Immature natural killer cell (primary cell): Measurements from ENCODE around the gene CBLL2. TPM values are rescaled to one million over a fixed set of nuclear protein-coding genes. Genes with fewer than 3 reads are reported as not detected.
"Not testable (repeated sequence)": the region's sequence is repeated elsewhere in the genome, so short reads cannot be mapped to it uniquely, and the experiment has no call there.

Experiments
- DNase-seq, 3 donors: peaks; one replicate each; pipeline ENCODE4 v3.0.0; 2022; ENCODE audit warnings: mixed read lengths in 1 of 3
- H3K27ac Mint-ChIP-seq, 6 donors: one replicate each; pipeline ENCODE4 v1.8.0; 2020; ENCODE audit warnings: mixed read lengths in 6 of 6, mild to moderate bottlenecking in 5 of 6, inconsistent platforms in 4 of 6, moderate library complexity in 3 of 6
- H3K27me3 Mint-ChIP-seq, 3 donors: one replicate each; pipeline ENCODE4 v1.8.0; 2020 to 2021; ENCODE audit warnings: low read depth in 3 of 3, mild to moderate bottlenecking in 3 of 3, mixed read lengths in 3 of 3, moderate library complexity in 3 of 3, inconsistent platforms in 1 of 3
- H3K36me3 Mint-ChIP-seq, 3 donors: one replicate each; pipeline ENCODE4 v1.8.0; 2020; ENCODE audit warnings: mixed read lengths in 3 of 3, inconsistent platforms in 2 of 3, mild to moderate bottlenecking in 2 of 3
- H3K4me1 Mint-ChIP-seq, 2 donors: one replicate each; pipeline ENCODE4 v1.8.0; 2020; ENCODE audit warnings: inconsistent platforms in 2 of 2, mild to moderate bottlenecking in 2 of 2, mixed read lengths in 2 of 2, moderate library complexity in 1 of 2
- H3K4me3 Mint-ChIP-seq, 5 donors: one replicate each; pipeline ENCODE4 v1.8.0; 2020; ENCODE audit warnings: mild to moderate bottlenecking in 5 of 5, mixed read lengths in 5 of 5, inconsistent platforms in 3 of 5, moderate library complexity in 3 of 5
- H3K9me3 Mint-ChIP-seq, 6 donors: one replicate each; pipeline ENCODE4 v1.8.0; 2020; ENCODE audit warnings: mild to moderate bottlenecking in 6 of 6, mixed read lengths in 6 of 6, inconsistent platforms in 4 of 6, moderate library complexity in 3 of 6
- polyA plus RNA-seq, 3 donors: library from polyadenylated mRNA; unstranded; fragments of 300-500 nt; fragmentation: Illumina TruSeq; gene quantifications; one replicate each; pipeline ENCODE4 v1.2.3, GENCODE V29; 2021

CBLL2 gene, protein sequence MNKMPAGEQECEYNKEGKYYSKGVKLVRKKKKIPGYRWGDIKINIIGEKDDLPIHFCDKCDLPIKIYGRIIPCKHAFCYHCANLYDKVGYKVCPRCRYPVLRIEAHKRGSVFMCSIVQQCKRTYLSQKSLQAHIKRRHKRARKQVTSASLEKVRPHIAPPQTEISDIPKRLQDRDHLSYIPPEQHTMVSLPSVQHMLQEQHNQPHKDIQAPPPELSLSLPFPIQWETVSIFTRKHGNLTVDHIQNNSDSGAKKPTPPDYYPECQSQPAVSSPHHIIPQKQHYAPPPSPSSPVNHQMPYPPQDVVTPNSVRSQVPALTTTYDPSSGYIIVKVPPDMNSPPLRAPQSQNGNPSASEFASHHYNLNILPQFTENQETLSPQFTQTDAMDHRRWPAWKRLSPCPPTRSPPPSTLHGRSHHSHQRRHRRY
- not detected for polyA plus RNA-seq

DNA sequence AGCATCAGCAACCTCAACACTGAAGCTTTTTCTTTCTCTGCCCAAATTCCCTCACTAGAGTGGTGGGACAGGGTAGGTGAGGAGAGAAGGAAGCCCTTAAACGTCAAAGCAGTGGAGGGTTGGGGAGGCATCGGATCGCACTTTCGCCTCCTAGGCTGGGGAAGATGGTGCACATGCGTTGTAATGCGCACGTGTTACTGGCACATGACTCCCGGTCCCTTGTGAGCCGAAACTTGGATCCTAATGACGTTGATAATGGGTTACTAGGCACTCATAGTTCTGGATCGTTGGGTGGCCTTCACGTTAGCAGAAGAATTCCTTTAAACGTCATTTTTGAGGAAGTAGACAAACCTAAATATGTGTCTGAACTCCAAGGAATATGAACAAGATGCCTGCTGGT lies at the start of gene CBLL2:
TSS of gene CBLL2 (plus strand) at position 301 of the 400 bp plus-strand sequence. CDS start at position 380, 79 bp downstream.
- no peak for DNase-seq
- H3K9me3 Mint-ChIP-seq = peaks cover 0 to 5% (median 0%) of the 10 kb centered on the region in 6 donors
- no peak within 1 kb of the TSS for H3K4me3 Mint-ChIP-seq
- H3K4me1 Mint-ChIP-seq = no peaks in the 10 kb centered on the region
- no peaks in the 10 kb centered on the region for H3K36me3 Mint-ChIP-seq
- no peak within 1 kb of the TSS for H3K27ac Mint-ChIP-seq
- H3K27me3 Mint-ChIP-seq = peaks cover 0 to 4% (median 0%) of the 10 kb centered on the region in 3 donors

DNA sequence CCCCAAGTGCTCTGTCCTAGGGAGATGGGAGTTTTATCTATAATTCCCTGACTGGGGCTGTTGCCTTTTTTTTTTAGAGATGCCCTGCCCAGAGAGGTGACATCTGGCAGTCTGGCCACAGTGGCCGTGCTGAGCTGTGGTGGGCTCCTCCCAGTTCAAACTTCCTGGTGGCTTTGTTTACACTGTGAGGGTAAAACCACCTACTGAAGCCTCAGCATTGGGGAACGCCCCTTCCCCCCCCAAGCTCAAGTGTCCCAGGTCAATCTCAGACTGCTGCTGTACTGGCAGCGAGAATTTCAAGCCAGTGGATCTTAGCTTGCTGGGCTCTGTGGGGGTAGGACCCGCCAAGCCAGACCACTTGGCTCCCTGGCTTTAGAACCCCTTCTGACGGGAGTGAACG lies 38.3 kb upstream of the CBLL2 start:
- H3K27me3 Mint-ChIP-seq = peaks cover 0 to 10% (median 0%) of the 10 kb centered on the region in 3 donors
- no peaks in the 10 kb centered on the region for H3K4me1 Mint-ChIP-seq
- no peak for DNase-seq
- H3K36me3 Mint-ChIP-seq = peaks cover 0 to 5% (median 3%) of the 10 kb centered on the region in 3 donors
- no peak overlapping the region for H3K4me3 Mint-ChIP-seq
- H3K27ac Mint-ChIP-seq = no peak overlapping the region
- H3K9me3 Mint-ChIP-seq = no peaks in the 10 kb centered on the region

DNA sequence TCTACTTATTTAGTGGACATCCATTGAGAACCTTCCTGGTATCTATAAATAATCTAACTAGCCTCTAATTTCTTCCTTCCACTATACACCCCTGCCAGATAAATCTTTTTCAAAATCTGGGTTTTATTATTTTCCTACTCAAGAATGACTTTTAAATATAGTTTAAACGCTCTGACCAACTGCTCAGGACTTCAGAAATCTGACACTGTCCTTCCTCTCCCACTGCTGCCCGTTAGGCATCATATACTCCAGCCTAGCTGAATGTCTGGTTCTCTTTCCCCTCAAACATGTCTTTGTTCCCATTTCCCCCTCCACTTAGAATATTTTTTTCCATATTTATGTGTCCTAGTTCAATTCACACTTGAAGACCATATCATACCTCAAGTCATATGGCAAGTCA lies 35.2 kb upstream of the CBLL2 start:
- Mint-ChIP-seq H3K4me1 (no peaks in the 10 kb centered on the region), H3K27me3 (peaks cover 0 to 15% (median 3%) of the 10 kb centered on the region in 3 donors), H3K9me3 (peaks cover 0 to 2% (median 0%) of the 10 kb centered on the region in 6 donors), H3K27ac (no peak overlapping the region), H3K36me3 (peaks cover 0 to 5% (median 3%) of the 10 kb centered on the region in 3 donors), H3K4me3 (no peak overlapping the region)
- no peak for DNase-seq

DNA sequence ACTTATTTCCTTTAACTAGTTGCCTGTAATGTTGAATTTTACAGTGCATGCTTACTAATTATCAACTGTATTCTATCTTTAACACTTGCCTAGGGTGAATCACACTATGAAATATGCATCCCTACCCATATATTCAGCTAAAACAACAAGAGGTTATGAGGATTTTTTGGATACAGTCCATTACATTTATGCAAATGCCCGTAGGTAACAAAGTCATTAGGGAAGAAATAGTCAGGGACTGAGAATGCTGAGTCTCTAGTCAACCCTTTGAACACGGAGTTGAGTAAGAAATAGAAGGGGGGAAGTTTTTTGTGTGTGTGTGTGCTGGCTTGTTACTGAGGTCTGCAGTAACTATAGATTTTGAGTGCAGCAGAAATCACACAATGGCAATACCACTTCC lies 26.1 kb upstream of the CBLL2 start:
- peaks cover 0 to 3% (median 0%) of the 10 kb centered on the region in 6 donors for H3K9me3 Mint-ChIP-seq
- H3K27me3 Mint-ChIP-seq = no peaks in the 10 kb centered on the region
- H3K4me3 Mint-ChIP-seq = no peak overlapping the region
- H3K36me3 Mint-ChIP-seq = no peaks in the 10 kb centered on the region
- no peak for DNase-seq
- H3K27ac Mint-ChIP-seq = no peak overlapping the region
- H3K4me1 Mint-ChIP-seq = no peaks in the 10 kb centered on the region

DNA sequence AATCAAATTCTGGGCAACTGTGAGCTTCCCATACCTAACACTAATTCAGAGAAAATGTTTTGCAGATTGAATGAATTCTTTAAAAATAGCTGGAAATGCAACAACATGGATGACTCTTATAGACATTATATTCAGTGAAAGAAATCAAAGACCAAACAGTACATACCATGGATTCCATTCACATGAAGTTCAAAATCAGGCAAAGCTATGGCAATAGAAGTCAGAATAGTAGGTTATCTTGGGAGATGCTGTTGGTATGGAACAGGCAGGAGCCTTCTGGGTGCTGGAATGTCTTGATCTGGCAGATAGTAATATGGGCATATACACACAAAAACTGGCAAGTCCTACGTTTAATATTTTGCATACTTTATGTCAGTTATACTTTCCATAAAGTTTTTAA lies 25.5 kb upstream of the CBLL2 start:
- H3K4me1 Mint-ChIP-seq = no peaks in the 10 kb centered on the region
- H3K9me3 Mint-ChIP-seq = peaks cover 0 to 3% (median 0%) of the 10 kb centered on the region in 6 donors

DNA sequence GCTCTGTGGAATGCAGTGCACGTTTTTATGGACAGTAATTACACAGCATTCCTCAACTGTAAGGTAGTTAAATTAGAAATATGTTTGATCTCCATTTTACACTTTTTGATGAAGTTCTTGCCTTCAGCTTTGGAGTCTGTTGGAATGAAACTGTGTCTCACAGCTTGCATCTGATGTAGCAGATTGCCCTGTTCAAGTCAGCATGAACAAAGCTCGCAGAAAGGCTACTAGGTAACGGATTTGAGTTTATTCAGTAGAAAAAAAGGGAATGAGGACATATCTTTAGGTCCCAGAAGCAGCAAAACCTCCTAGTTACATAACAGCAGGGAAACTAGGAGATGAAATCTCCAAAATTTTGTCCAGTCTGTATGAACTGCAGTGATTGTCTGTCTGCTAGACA lies 24.3 kb upstream of the CBLL2 start:
- Mint-ChIP-seq H3K27ac (no peak overlapping the region), H3K27me3 (no peaks in the 10 kb centered on the region), H3K4me3 (no peak overlapping the region), H3K36me3 (no peaks in the 10 kb centered on the region), H3K4me1 (no peaks in the 10 kb centered on the region), H3K9me3 (peaks cover 0 to 3% (median 0%) of the 10 kb centered on the region in 6 donors)
- no peak for DNase-seq

More for the DNA sequence above, 25.5 kb upstream of the CBLL2 start:
- DNase-seq = no peak
- no peaks in the 10 kb centered on the region for H3K36me3 Mint-ChIP-seq
- no peak overlapping the region for H3K4me3 Mint-ChIP-seq
- no peak overlapping the region for H3K27ac Mint-ChIP-seq
- H3K27me3 Mint-ChIP-seq = no peaks in the 10 kb centered on the region

DNA sequence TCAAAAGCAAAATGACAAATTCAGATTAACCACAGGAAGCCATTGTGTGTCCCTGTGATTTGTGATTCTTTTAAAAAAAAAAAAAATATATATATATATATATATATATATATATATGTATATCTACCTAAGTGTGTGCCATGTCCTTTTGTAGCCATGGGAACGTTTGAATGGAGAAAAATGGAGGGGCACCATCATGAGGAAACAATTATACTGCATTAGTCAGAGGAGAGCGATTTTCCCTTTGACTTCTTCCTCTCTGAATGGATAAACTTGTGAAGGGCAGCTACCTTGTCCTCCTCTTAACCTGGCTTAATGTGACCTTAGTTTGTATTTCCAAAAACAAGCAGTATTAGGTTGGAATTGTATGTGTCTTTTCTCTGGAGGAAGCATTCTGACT lies 23.3 kb upstream of the CBLL2 start:
- no peak overlapping the region for H3K27ac Mint-ChIP-seq
- no peaks in the 10 kb centered on the region for H3K36me3 Mint-ChIP-seq
- H3K9me3 Mint-ChIP-seq = peaks cover 0 to 3% (median 0%) of the 10 kb centered on the region in 6 donors
- H3K4me3 Mint-ChIP-seq = no peak overlapping the region
- H3K4me1 Mint-ChIP-seq = no peaks in the 10 kb centered on the region
- no peak for DNase-seq
- H3K27me3 Mint-ChIP-seq = no peaks in the 10 kb centered on the region

DNA sequence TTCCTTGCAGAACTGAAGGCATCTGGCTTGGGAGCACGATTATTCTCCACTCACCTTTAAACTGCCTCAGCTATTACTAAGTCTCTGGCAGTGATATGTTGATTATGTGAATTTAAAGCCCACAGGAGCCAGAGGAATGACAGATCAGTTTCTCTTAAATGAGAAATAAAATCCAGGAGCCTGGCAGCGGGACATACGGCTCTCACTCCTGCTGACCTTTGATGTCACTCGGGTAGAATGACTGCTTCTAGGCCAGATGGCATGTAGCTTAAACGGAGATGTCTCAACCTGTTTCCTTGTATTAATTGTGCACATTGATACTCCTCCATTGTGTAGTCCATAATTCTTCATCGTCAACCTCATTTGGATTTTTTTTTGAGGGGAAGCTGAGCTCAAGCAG lies 4.0 kb upstream of the CBLL2 start:
- Mint-ChIP-seq H3K4me3 (no peak overlapping the region), H3K36me3 (no peaks in the 10 kb centered on the region), H3K27me3 (peaks cover 0 to 3% (median 0%) of the 10 kb centered on the region in 3 donors), H3K4me1 (no peaks in the 10 kb centered on the region), H3K27ac (no peak overlapping the region), H3K9me3 (peaks cover 0 to 5% (median 0%) of the 10 kb centered on the region in 6 donors)
- no peak for DNase-seq

DNA sequence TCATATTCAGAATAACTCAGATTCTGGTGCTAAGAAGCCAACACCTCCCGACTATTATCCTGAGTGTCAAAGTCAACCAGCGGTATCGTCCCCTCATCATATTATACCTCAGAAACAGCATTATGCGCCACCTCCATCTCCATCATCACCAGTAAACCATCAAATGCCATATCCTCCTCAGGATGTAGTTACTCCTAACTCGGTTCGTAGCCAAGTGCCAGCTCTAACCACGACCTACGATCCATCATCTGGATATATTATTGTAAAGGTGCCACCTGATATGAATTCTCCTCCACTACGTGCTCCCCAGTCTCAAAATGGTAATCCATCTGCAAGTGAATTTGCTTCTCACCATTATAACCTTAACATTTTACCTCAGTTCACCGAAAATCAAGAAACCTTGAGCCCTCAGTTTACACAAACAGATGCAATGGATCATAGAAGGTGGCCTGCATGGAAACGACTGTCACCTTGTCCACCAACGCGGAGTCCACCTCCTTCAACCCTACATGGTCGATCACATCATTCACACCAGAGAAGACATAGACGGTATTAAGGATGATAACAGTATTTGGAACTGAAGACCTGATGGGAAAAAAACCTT lies 1.1 kb downstream of the CBLL2 start:
- DNase-seq = no peak
- Mint-ChIP-seq H3K27me3 (peaks cover 0 to 4% (median 0%) of the 10 kb centered on the region in 3 donors), H3K4me1 (no peaks in the 10 kb centered on the region), H3K36me3 (no peaks in the 10 kb centered on the region), H3K9me3 (peaks cover 0 to 5% (median 0%) of the 10 kb centered on the region in 6 donors), H3K27ac (no peak overlapping the region), H3K4me3 (no peak overlapping the region)

DNA sequence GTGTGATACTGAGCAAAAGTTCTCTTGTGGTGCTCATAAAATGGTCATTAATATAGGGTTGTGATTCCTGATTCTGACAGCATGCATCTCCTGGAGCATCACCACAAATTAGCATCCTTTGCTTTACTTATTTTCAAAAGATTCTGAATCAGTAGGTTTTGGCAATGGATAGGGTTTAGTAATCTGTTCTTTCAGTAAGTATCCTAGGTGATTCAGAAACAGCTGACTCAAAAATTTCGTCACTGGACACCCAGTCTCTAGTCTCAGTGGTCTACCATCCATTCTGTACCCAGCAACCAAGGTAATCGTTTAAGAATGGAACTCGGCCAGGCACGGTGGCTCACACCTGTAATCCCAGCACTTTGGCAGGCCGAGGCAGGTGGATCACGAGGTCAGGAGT lies 4.1 kb downstream of the CBLL2 start:
- no peaks in the 10 kb centered on the region for H3K36me3 Mint-ChIP-seq
- H3K9me3 Mint-ChIP-seq = no peaks in the 10 kb centered on the region
- no peak for DNase-seq
- no peaks in the 10 kb centered on the region for H3K4me1 Mint-ChIP-seq
- no peak overlapping the region for H3K27ac Mint-ChIP-seq
- H3K4me3 Mint-ChIP-seq = no peak overlapping the region
- H3K27me3 Mint-ChIP-seq = peaks cover 0 to 2% (median 0%) of the 10 kb centered on the region in 3 donors

DNA sequence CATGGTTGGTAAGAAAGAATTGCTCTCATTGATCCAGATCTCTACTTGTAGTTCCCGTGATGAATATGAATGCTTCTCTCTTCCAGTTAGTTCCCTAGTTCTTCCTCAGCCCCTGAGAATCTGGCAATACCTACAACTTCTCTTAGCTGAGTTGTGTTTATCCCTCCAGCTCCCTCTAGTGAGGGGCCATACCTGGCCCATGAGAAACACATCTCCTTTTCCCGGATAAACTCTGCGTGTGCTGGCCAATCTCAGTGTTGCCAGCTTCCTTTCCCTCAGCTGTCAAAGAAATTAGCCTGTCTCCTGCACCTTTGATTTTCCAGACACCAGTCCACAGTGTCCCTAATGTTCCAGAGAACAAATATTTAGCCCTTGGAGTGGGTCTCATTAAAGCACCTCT lies 5.7 kb downstream of the CBLL2 start:
- Mint-ChIP-seq H3K4me3 (no peak overlapping the region), H3K9me3 (no peaks in the 10 kb centered on the region), H3K27me3 (peaks cover 0 to 2% (median 0%) of the 10 kb centered on the region in 3 donors), H3K27ac (no peak overlapping the region), H3K4me1 (no peaks in the 10 kb centered on the region), H3K36me3 (no peaks in the 10 kb centered on the region)
- DNase-seq = no peak

DNA sequence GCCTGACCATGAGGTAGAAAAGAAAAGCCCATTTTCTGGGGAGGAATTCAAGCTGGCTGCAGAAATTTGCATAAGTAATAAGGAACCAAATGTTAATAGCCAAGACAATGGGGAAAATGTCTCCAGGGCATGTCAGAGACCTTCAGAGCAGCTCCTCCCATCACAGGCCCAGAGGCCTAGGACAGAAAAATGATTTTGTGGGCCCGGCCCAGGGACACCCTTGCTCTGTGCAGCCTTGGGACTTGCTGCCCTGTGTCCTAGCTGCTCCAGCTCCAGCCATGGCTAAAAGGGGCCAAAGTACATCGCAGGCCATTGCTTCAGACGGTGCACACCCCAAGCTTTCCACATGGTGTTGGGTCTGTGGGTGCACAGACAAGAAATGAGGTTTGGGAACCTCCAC lies 16.5 kb downstream of the CBLL2 start:
- H3K36me3 Mint-ChIP-seq, H3K4me3 Mint-ChIP-seq, H3K4me1 Mint-ChIP-seq, H3K27ac Mint-ChIP-seq, H3K27me3 Mint-ChIP-seq, DNase-seq: not testable (repeated sequence)
- H3K9me3 Mint-ChIP-seq = peaks cover 0 to 14% (median 0%) of the 10 kb centered on the region in 6 donors

DNA sequence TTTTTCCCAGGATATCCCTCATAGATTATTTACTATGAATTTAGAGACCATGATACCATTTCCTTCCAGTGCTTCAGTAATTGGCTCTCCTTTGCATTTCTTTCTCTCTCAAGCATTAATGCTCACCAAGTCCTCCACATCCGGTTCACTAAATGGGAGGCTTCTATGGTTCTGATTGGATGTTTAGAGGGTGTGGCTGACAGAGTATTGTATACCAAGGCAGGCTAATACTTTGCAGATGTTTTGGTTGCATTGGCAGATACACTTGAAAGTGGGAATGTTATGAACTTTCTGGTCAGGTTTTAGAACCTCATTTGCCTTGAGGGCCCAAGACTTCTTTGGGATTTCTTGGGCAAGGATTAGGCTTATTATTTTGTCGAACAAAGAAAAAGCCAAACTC lies 24.2 kb downstream of the CBLL2 start:
- no peak overlapping the region for H3K4me3 Mint-ChIP-seq
- H3K9me3 Mint-ChIP-seq = peaks cover 0 to 8% (median 0%) of the 10 kb centered on the region in 6 donors
- H3K4me1 Mint-ChIP-seq = no peaks in the 10 kb centered on the region
- no peak for DNase-seq
- H3K27ac Mint-ChIP-seq = no peak overlapping the region
- H3K36me3 Mint-ChIP-seq = no peaks in the 10 kb centered on the region
- H3K27me3 Mint-ChIP-seq = peaks cover 0 to 5% (median 4%) of the 10 kb centered on the region in 3 donors

DNA sequence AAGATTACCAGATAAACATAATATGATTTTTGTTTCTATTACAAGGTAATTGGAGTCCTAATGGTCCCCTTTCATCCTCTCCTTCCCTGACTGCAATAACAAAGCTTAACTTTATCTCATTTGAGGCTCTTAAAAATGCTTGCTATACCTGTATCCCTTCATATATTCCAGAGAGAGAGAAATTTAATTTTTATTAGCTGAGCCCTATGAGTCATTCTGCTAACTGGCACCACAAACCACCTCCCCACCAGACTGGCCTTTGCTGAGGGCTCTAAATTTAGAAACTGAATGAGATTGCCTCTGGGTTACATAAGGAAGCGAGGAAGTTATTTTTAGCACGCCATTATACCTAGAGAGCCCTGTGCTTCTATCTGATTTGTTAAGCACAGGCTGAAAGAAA lies 27.4 kb downstream of the CBLL2 start:
- Mint-ChIP-seq H3K27ac (no peak overlapping the region), H3K9me3 (peaks cover 0 to 3% (median 0%) of the 10 kb centered on the region in 6 donors), H3K27me3 (peaks cover 0 to 4% (median 2%) of the 10 kb centered on the region in 3 donors), H3K36me3 (no peaks in the 10 kb centered on the region), H3K4me1 (no peaks in the 10 kb centered on the region), H3K4me3 (no peak overlapping the region)
- DNase-seq = no peak
